ENCODE measurements around the gene ACVR1C. TPM values are rescaled to one million over a fixed set of nuclear protein-coding genes. Genes with fewer than 3 reads are reported as not detected.

The ACVR1C gene
- total and polyA plus RNA-seq, 2 of the 4 experiments (the other 2 are of a cell fraction), result 0.07 to 0.18 TPM

DNA sequence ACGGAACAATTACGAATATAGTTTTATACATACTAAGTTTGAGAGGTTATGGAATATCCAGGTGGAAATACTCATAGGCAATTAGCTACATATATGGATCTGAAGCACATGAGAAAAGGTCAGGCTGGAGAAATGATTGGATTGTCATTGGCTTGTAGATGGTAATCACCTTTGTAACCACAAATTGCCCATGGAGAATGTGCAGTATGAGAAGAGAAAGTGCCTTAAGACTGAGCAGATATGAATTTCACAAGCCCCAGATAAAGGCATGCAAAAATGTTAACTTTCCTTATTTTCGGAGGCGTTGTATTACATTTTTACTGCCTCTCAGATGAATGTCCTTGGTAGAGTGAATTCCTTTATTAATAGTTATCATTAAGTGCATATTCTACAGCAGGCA is 33.1 kb upstream of the ACVR1C start:
- Histone ChIP-seq H3K9me3 (ENCODE audit: control insufficient read depth, insufficient read depth, low read length) (no peaks in the 10 kb centered on the region), H2BK15ac (ENCODE audit: low read depth, low read length) (no peak overlapping the region), H3K36me3 (ENCODE audit: control insufficient read depth, insufficient read depth, low read length) (no peaks in the 10 kb centered on the region), H3K79me1 (ENCODE audit: low read depth in 1 of 2, low read length in 2 of 2) (no peaks in the 10 kb centered on the region), H3K4ac (ENCODE audit: low read depth, low read length) (no peak overlapping the region), H4K8ac (ENCODE audit: low read depth in 2 of 2, low read length in 2 of 2) (no peak overlapping the region), H3K9ac (ENCODE audit: low read depth, low read length) (no peak overlapping the region), H3K4me2 (ENCODE audit: low read depth, low read length) (no peak overlapping the region), H3K56ac (ENCODE audit: extremely low read depth, insufficient read depth, low read length) (no peak overlapping the region), H3K9me1 (ENCODE audit: insufficient read depth, low read length) (no peaks in the 10 kb centered on the region), H3K4me1 (ENCODE audit: control insufficient read depth, insufficient read depth, low read length) (no peaks in the 10 kb centered on the region), H3K27ac (ENCODE audit: insufficient read depth, low read length) (no peak overlapping the region), H2BK120ac (ENCODE audit: low read depth, low read length) (no peak overlapping the region), H2BK5ac (ENCODE audit: low read depth, low read length, poor library complexity, severe bottlenecking) (no peak overlapping the region), H2AFZ (replicated peaks; ENCODE audit: low read length, poor library complexity) (no peak overlapping the region), H3K18ac (ENCODE audit: low read depth, low read length) (no peak overlapping the region), H2AK9ac (replicated peaks; ENCODE audit: low read depth, low read length, poor library complexity) (no peak overlapping the region), H4K91ac (ENCODE audit: insufficient read depth, low read depth, low read length) (no peak overlapping the region), H3K14ac (replicated peaks; ENCODE audit: low read depth, low read length) (no peak overlapping the region), H3K4me3 (ENCODE audit: insufficient read depth, low read depth, low read length) (no peak overlapping the region), H3K23ac (ENCODE audit: low read depth, low read length) (no peak overlapping the region), H4K5ac (ENCODE audit: low read depth, low read length) (no peak overlapping the region), H4K20me1 (ENCODE audit: insufficient read depth, low read length) (no peaks in the 10 kb centered on the region), H2BK20ac (ENCODE audit: low read depth, low read length) (no peak overlapping the region), H2AK5ac (ENCODE audit: low read depth, low read length) (no peak overlapping the region), H3K27me3 (ENCODE audit: control insufficient read depth, insufficient read depth, low read length) (no peaks in the 10 kb centered on the region)
- in situ Hi-C loops (cut with MboI; ENCODE audit: low sequenced_read_pairs) (no loop called here), dilution Hi-C loops (cut with HindIII; ENCODE audit: low sequenced_read_pairs, unreplicated experiment) (no loop called here), intact Hi-C loops (cut with micrococcal nuclease) (no loop called here)
- POLR2A ChIA-PET (ENCODE audit: unreplicated experiment), result no interaction called here
- TF ChIP-seq RFX5 (IDR thresholded peaks at IDR 0.05; ENCODE audit: low read depth, low read length), result no peak
- TF ChIP-seq POLR2A (IDR thresholded peaks at IDR 0.05; ENCODE audit: low read depth, low read length), result no peak
- TF ChIP-seq FOS (IDR thresholded peaks at IDR 0.05; ENCODE audit: low read depth, low read length), result no peak
- no peak for TF ChIP-seq BHLHE40 (IDR thresholded peaks at IDR 0.05; ENCODE audit: low read depth, low read length)
- TF ChIP-seq CHD1 (IDR thresholded peaks at IDR 0.05; ENCODE audit: low read depth, low read length), result no peak
- no peak for TF ChIP-seq MXI1 (IDR thresholded peaks at IDR 0.05; ENCODE audit: borderline replicate concordance, low read depth, low read length)
- TF ChIP-seq, protein P1, sequence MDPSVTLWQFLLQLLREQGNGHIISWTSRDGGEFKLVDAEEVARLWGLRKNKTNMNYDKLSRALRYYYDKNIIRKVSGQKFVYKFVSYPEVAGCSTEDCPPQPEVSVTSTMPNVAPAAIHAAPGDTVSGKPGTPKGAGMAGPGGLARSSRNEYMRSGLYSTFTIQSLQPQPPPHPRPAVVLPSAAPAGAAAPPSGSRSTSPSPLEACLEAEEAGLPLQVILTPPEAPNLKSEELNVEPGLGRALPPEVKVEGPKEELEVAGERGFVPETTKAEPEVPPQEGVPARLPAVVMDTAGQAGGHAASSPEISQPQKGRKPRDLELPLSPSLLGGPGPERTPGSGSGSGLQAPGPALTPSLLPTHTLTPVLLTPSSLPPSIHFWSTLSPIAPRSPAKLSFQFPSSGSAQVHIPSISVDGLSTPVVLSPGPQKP (IDR thresholded peaks at IDR 0.05; ENCODE audit: borderline replicate concordance, low read depth, low read length), result no peak
- no peak for TF ChIP-seq RAD21 (IDR thresholded peaks at IDR 0.05; ENCODE audit: low read length)
- WGBS, 2 experiments (ENCODE audit: extremely low coverage in 2 of 2, insufficient read length in 1 of 2), result no CpG with 5 or more reads among the region's 4 CpGs
- CTCF ChIA-PET, result no interaction called here
- DNase-seq (no peak), ATAC-seq (ENCODE audit: low read depth) (no peak)
- no TSS peak for BruUV-seq (replicated peaks)

Measured in IMR-90 (cell line).